GM23338 (cell line): Measurements from ENCODE around the gene MRGPRX3. TPM values are rescaled to one million over a fixed set of nuclear protein-coding genes. Genes with fewer than 3 reads are reported as not detected.

Experiments used
- ATAC-seq: fragments of 200-7000 bp; cut with Tn5 transposase; 3 replicates; pipeline ENCODE4 v1.9.1; 2020
- DNase-seq: peaks from one replicate; pipeline ENCODE4 v3.0.0-alpha.2; 2015; ENCODE audit warnings: low spot score
- H2AFZ ChIP-seq: fragments of 200-600 bp; sonication (generic); 2 replicates; pipeline ENCODE4 v1.8.0; 2016; ENCODE audit warnings: antibody characterized with exemption, mild to moderate bottlenecking, moderate library complexity
- H3F3A ChIP-seq: fragments of 200-600 bp; sonication (generic); replicated peaks from 2 replicates; pipeline ENCODE4 v1.8.0; 2017; ENCODE audit warnings: antibody characterized with exemption, mixed run types, low read depth
- H3K27ac ChIP-seq: fragments of 200-600 bp; sonication (generic); 2 replicates; pipeline ENCODE4 v1.6.1; 2016; ENCODE audit warnings: low read depth
- H3K27me3 ChIP-seq: fragments of 200-600 bp; sonication (generic); 2 replicates; pipeline ENCODE4 v1.8.0; 2016; ENCODE audit warnings: mild to moderate bottlenecking, mixed run types, moderate library complexity; ENCODE audit not compliant: insufficient read depth
- H3K36me3 ChIP-seq: fragments of 200-600 bp; sonication (generic); 2 replicates; pipeline ENCODE4 v1.8.0; 2016; ENCODE audit warnings: mild to moderate bottlenecking; ENCODE audit not compliant: insufficient read depth
- H3K4me1 ChIP-seq: fragments of 200-600 bp; sonication (generic); 2 replicates; pipeline ENCODE4 v1.8.0; 2016; ENCODE audit warnings: mild to moderate bottlenecking, moderate library complexity; ENCODE audit not compliant: insufficient read depth
- H3K4me2 ChIP-seq: fragments of 200-600 bp; sonication (generic); 2 replicates; pipeline ENCODE4 v1.7.1; 2017; ENCODE audit warnings: mixed run types
- H3K4me3 ChIP-seq: fragments of 200-600 bp; sonication (generic); 2 replicates; pipeline ENCODE4 v1.6.1; 2016; ENCODE audit warnings: mixed run types
- H3K79me2 ChIP-seq: fragments of 200-600 bp; sonication (generic); replicated peaks from 2 replicates; pipeline ENCODE4 v1.8.0; 2017; ENCODE audit warnings: mild to moderate bottlenecking; ENCODE audit not compliant: insufficient read depth
- H3K9me2 ChIP-seq: fragments of 200-600 bp; sonication (generic); 2 replicates; pipeline ENCODE4 v1.8.0; 2017; ENCODE audit not compliant: insufficient read depth
- H4K20me1 ChIP-seq: fragments of 200-600 bp; sonication (generic); replicated peaks from 2 replicates; pipeline ENCODE4 v1.8.0; 2017; ENCODE audit warnings: mild to moderate bottlenecking; ENCODE audit not compliant: insufficient read depth
- H3K27ac Mint-ChIP-seq: 2 replicates; pipeline ENCODE4 v1.8.0; 2020; ENCODE audit warnings: inconsistent platforms, mild to moderate bottlenecking, moderate library complexity, mixed read lengths
- H3K27me3 Mint-ChIP-seq: 3 replicates; pipeline ENCODE4 v1.8.0; 2022; ENCODE audit warnings: low read depth, mild to moderate bottlenecking, moderate library complexity, mixed read lengths, inconsistent platforms; ENCODE audit not compliant: insufficient read depth, poor library complexity
- H3K36me3 Mint-ChIP-seq: 3 replicates; pipeline ENCODE4 v1.8.0; 2021; ENCODE audit warnings: low read depth, mild to moderate bottlenecking, inconsistent platforms, moderate library complexity, mixed read lengths
- H3K4me1 Mint-ChIP-seq: 3 replicates; pipeline ENCODE4 v1.8.0; 2020; ENCODE audit warnings: mild to moderate bottlenecking, inconsistent platforms, mixed read lengths
- H3K4me3 Mint-ChIP-seq: 3 replicates; pipeline ENCODE4 v1.8.0; 2021; ENCODE audit warnings: moderate library complexity, mild to moderate bottlenecking, inconsistent platforms, mixed read lengths
- H3K9me3 Mint-ChIP-seq: 3 replicates; pipeline ENCODE4 v1.8.0; 2020; ENCODE audit warnings: moderate library complexity, mild to moderate bottlenecking, inconsistent platforms, mixed read lengths
- EZH2 ChIP-seq: fragments of 200-600 bp; sonication (generic); IDR thresholded peaks from one replicate; pipeline ENCODE4 v1.8.0; 2017; ENCODE audit warnings: antibody characterized with exemption, mild to moderate bottlenecking, low read depth; ENCODE audit not compliant: unreplicated experiment
- EZH2phosphoT487 ChIP-seq: fragments of 200-600 bp; sonication (generic); IDR thresholded peaks from one replicate; pipeline ENCODE4 v1.8.1; 2018; ENCODE audit warnings: antibody characterized with exemption; ENCODE audit not compliant: unreplicated experiment
- JUNB ChIP-seq: IDR thresholded peaks from one replicate; pipeline ENCODE4 v1.6.1; 2016; ENCODE audit warnings: antibody characterized with exemption; ENCODE audit not compliant: unreplicated experiment
- STAT1 ChIP-seq: IDR thresholded peaks from one replicate; pipeline ENCODE4 v1.6.1; 2016; ENCODE audit warnings: antibody characterized with exemption; ENCODE audit not compliant: unreplicated experiment
- ZNF331 ChIP-seq: fragments of 250-450 bp; sonication (Bioruptor Pico); IDR thresholded peaks from 2 replicates; pipeline ENCODE4 v1.5.0; 2020; ENCODE audit warnings: low read depth, mild to moderate bottlenecking, moderate library complexity
- polyA plus RNA-seq: library from polyadenylated mRNA; unstranded; fragments of >200 nt; fragmentation: Nextera tagmentation; extraction: Ambion mirVana; gene quantifications from 2 replicates; pipeline ENCODE4 v1.2.1, GENCODE V29; 2016
- total RNA-seq: library from RNA; depleted of rRNA; stranded (reverse); fragments of >200 nt; shearing (Covaris generic); gene quantifications from 2 replicates; pipeline ENCODE4 v1.2.3, GENCODE V29; 2014
- TF ChIP-seq, protein P1 (sequence below): fragments of 250-450 bp; sonication (Bioruptor Pico); IDR thresholded peaks from 2 replicates; pipeline ENCODE4 v1.5.0; 2020; ENCODE audit warnings: mild to moderate bottlenecking, moderate library complexity
- TF ChIP-seq, protein P2 (sequence below), 2 experiments: fragments of 200-600 bp in 1 of 2; sonication (generic) in 1 of 2; conservative IDR thresholded peaks; 2 replicates each; pipeline versions ENCODE4 v1.5.1 to v1.6.1; 2016 to 2017; ENCODE audit warnings: antibody characterized with exemption in 2 of 2, low read depth in 2 of 2, mild to moderate bottlenecking in 2 of 2, moderate library complexity in 1 of 2

MRGPRX3 gene
- total and polyA plus RNA-seq, 2 experiments from 2014 or later, result not detected

DNA sequence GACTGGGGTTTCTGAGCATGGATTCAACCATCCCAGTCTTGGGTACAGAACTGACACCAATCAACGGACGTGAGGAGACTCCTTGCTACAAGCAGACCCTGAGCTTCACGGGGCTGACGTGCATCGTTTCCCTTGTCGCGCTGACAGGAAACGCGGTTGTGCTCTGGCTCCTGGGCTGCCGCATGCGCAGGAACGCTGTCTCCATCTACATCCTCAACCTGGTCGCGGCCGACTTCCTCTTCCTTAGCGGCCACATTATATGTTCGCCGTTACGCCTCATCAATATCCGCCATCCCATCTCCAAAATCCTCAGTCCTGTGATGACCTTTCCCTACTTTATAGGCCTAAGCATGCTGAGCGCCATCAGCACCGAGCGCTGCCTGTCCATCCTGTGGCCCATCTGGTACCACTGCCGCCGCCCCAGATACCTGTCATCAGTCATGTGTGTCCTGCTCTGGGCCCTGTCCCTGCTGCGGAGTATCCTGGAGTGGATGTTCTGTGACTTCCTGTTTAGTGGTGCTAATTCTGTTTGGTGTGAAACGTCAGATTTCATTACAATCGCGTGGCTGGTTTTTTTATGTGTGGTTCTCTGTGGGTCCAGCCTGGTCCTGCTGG, 4.9 kb downstream of the MRGPRX3 start (continued):
- TF ChIP-seq, protein P1, sequence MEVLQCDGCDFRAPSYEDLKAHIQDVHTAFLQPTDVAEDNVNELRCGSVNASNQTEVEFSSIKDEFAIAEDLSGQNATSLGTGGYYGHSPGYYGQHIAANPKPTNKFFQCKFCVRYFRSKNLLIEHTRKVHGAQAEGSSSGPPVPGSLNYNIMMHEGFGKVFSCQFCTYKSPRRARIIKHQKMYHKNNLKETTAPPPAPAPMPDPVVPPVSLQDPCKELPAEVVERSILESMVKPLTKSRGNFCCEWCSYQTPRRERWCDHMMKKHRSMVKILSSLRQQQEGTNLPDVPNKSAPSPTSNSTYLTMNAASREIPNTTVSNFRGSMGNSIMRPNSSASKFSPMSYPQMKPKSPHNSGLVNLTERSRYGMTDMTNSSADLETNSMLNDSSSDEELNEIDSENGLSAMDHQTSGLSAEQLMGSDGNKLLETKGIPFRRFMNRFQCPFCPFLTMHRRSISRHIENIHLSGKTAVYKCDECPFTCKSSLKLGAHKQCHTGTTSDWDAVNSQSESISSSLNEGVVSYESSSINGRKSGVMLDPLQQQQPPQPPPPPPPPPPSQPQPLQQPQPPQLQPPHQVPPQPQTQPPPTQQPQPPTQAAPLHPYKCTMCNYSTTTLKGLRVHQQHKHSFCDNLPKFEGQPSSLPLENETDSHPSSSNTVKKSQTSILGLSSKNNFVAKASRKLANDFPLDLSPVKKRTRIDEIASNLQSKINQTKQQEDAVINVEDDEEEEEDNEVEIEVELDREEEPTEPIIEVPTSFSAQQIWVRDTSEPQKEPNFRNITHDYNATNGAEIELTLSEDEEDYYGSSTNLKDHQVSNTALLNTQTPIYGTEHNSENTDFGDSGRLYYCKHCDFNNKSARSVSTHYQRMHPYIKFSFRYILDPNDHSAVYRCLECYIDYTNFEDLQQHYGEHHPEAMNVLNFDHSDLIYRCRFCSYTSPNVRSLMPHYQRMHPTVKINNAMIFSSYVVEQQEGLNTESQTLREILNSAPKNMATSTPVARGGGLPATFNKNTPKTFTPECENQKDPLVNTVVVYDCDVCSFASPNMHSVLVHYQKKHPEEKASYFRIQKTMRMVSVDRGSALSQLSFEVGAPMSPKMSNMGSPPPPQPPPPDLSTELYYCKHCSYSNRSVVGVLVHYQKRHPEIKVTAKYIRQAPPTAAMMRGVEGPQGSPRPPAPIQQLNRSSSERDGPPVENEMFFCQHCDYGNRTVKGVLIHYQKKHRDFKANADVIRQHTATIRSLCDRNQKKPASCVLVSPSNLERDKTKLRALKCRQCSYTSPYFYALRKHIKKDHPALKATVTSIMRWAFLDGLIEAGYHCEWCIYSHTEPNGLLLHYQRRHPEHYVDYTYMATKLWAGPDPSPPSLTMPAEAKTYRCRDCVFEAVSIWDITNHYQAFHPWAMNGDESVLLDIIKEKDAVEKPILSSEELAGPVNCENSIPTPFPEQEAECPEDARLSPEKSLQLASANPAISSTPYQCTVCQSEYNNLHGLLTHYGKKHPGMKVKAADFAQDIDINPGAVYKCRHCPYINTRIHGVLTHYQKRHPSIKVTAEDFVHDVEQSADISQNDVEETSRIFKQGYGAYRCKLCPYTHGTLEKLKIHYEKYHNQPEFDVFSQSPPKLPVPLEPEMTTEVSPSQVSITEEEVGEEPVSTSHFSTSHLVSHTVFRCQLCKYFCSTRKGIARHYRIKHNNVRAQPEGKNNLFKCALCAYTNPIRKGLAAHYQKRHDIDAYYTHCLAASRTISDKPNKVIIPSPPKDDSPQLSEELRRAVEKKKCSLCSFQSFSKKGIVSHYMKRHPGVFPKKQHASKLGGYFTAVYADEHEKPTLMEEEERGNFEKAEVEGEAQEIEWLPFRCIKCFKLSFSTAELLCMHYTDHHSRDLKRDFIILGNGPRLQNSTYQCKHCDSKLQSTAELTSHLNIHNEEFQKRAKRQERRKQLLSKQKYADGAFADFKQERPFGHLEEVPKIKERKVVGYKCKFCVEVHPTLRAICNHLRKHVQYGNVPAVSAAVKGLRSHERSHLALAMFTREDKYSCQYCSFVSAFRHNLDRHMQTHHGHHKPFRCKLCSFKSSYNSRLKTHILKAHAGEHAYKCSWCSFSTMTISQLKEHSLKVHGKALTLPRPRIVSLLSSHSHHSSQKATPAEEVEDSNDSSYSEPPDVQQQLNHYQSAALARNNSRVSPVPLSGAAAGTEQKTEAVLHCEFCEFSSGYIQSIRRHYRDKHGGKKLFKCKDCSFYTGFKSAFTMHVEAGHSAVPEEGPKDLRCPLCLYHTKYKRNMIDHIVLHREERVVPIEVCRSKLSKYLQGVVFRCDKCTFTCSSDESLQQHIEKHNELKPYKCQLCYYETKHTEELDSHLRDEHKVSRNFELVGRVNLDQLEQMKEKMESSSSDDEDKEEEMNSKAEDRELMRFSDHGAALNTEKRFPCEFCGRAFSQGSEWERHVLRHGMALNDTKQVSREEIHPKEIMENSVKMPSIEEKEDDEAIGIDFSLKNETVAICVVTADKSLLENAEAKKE, result no peak
- no peak for TF ChIP-seq EZH2phosphoT487
- no peak for TF ChIP-seq EZH2
- TF ChIP-seq, protein P2, sequence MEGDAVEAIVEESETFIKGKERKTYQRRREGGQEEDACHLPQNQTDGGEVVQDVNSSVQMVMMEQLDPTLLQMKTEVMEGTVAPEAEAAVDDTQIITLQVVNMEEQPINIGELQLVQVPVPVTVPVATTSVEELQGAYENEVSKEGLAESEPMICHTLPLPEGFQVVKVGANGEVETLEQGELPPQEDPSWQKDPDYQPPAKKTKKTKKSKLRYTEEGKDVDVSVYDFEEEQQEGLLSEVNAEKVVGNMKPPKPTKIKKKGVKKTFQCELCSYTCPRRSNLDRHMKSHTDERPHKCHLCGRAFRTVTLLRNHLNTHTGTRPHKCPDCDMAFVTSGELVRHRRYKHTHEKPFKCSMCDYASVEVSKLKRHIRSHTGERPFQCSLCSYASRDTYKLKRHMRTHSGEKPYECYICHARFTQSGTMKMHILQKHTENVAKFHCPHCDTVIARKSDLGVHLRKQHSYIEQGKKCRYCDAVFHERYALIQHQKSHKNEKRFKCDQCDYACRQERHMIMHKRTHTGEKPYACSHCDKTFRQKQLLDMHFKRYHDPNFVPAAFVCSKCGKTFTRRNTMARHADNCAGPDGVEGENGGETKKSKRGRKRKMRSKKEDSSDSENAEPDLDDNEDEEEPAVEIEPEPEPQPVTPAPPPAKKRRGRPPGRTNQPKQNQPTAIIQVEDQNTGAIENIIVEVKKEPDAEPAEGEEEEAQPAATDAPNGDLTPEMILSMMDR (conservative IDR thresholded peaks at IDR 0.05; ENCODE audit: low read depth in 2 of 2), result no peak
- no peak for TF ChIP-seq JUNB

DNA sequence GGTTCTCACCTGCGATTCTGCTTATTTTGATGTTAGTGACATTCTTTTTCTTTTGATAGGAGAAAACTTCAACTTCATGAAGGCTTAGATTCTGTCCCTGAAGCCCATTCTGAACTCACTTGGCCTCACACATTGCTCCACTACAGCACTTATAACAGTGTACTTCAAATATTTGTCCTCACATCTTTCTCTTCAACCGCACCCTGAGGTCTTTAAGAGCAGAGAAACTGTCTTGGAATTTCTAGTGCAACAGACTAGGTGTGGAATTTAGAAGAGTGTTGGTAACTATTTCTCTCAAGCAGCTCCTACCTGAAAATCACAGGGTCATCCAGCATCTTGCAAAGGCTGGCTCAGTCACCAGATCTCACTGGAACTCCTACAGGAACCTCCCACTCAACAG, 7.8 kb downstream of the MRGPRX3 start:
- Histone ChIP-seq H3K36me3 (no peaks in the 10 kb centered on the region), H3K79me2 (no peaks in the 10 kb centered on the region), H4K20me1 (no peaks in the 10 kb centered on the region), H2AFZ (no peak overlapping the region), H3K27ac (no peak overlapping the region), H3F3A (no peaks in the 10 kb centered on the region), H3K27me3 (no peaks in the 10 kb centered on the region), H3K4me1 (peaks cover 2% of the 10 kb centered on the region), H3K4me3 (no peak overlapping the region), H3K4me2 (no peak overlapping the region), H3K9me2 (no peaks in the 10 kb centered on the region)
- Mint-ChIP-seq H3K27ac (no peak overlapping the region), H3K27me3 (peaks cover 6% of the 10 kb centered on the region), H3K36me3 (peaks cover 3% of the 10 kb centered on the region; the same call in 1 of the 3 replicates), H3K9me3 (peaks cover 7% of the 10 kb centered on the region), H3K4me3 (no peak overlapping the region), H3K4me1 (peaks cover 10% of the 10 kb centered on the region)
- ATAC-seq, result no peak
- DNase-seq, result no peak
- no peak for TF ChIP-seq ZNF331 (CRISPR knock-in tag)
- no peak for TF ChIP-seq EZH2
- TF ChIP-seq, protein P1, result no peak
- no peak for TF ChIP-seq STAT1
- no peak for TF ChIP-seq JUNB
- TF ChIP-seq EZH2phosphoT487, result no peak
